ENCODE results near the gene ARNT2. TPM values are rescaled to one million over a fixed set of nuclear protein-coding genes. Genes with fewer than 3 reads are reported as not detected.

ARNT2 gene
- total and polyA plus RNA-seq, 12 donors, result 2.0 to 6.4 (median 3.5) TPM

- Histone ChIP-seq H3K27ac (no peak overlapping the region), H3K4me1 (replicated peaks in 1 of 2) (peaks cover 3 to 24% of the 10 kb centered on the region in 2 donors), H3K9me3 (replicated peaks in 1 of 3) (no peaks in the 10 kb centered on the region), H3K4me3 (no peak overlapping the region), H3K36me3 (replicated peaks in 1 of 2) (no peaks in the 10 kb centered on the region), H3K27me3 (no peaks in the 10 kb centered on the region)
- intact Hi-C loops (cut with DNase I), result no loop called here
- WGBS, 4 donors, result 58 to 83% (median 81%) methylated on average over 2 of the region's 2 CpGs
- DNase-seq, result no peak
- TF ChIP-seq POLR2A (IDR thresholded peaks at IDR 0.05) (no peak), CTCF (IDR thresholded peaks at IDR 0.05) (no peak)
Observed at GRCh38 chr15:80483725-80484161, 79.6 kb downstream of the ARNT2 start.

GRCh38 chr15:80484333-80484864 lies 80.2 kb downstream of the ARNT2 start:
- DNase-seq, result no peak
- no peak overlapping the region for H3K4me3 ChIP-seq
- H3K36me3 ChIP-seq (replicated peaks in 1 of 2), result no peaks in the 10 kb centered on the region
- H3K9me3 ChIP-seq (replicated peaks in 1 of 3), result no peaks in the 10 kb centered on the region
- intact Hi-C loops (cut with DNase I), result no loop called here
- no peaks in the 10 kb centered on the region for H3K27me3 ChIP-seq
- no peak for TF ChIP-seq CTCF (IDR thresholded peaks at IDR 0.05)
- TF ChIP-seq POLR2A (IDR thresholded peaks at IDR 0.05), result no peak
- 74 to 81% (median 79%) methylated on average over 7 of the region's 7 CpGs for WGBS, 4 donors
- peaks cover 10 to 30% of the 10 kb centered on the region in 2 donors for H3K4me1 ChIP-seq (replicated peaks in 1 of 2)
- H3K27ac ChIP-seq, result no peak overlapping the region

- no peak overlapping the region for H3K27ac ChIP-seq
- no peaks in the 10 kb centered on the region for H3K36me3 ChIP-seq (replicated peaks in 1 of 2)
- DNase-seq, result no peak
- H3K4me3 ChIP-seq, result no peak overlapping the region
- no peak for TF ChIP-seq POLR2A (IDR thresholded peaks at IDR 0.05)
- no peak for TF ChIP-seq CTCF (IDR thresholded peaks at IDR 0.05)
- intact Hi-C loops (cut with DNase I), result no loop called here
- no peaks in the 10 kb centered on the region for H3K9me3 ChIP-seq (replicated peaks in 1 of 3)
- H3K27me3 ChIP-seq, result no peaks in the 10 kb centered on the region
- peaks cover 13 to 27% of the 10 kb centered on the region in 2 donors for H3K4me1 ChIP-seq (replicated peaks in 1 of 2)
- WGBS, 4 donors, result 89 to 94% (median 93%) methylated on average over 5 of the region's 5 CpGs
Observed at GRCh38 chr15:80485370-80486164, 81.4 kb downstream of the ARNT2 start.

- DNase-seq, result no peak
- intact Hi-C loops (cut with DNase I), result no loop called here
- TF ChIP-seq POLR2A (IDR thresholded peaks at IDR 0.05), result no peak
- no peak for TF ChIP-seq CTCF (IDR thresholded peaks at IDR 0.05)
- no peak overlapping the region for H3K27ac ChIP-seq
- H3K36me3 ChIP-seq (replicated peaks in 1 of 2), result no peaks in the 10 kb centered on the region
- peaks cover 13 to 19% of the 10 kb centered on the region in 2 donors for H3K4me1 ChIP-seq (replicated peaks in 1 of 2)
- no peaks in the 10 kb centered on the region for H3K27me3 ChIP-seq
- H3K4me3 ChIP-seq, result no peak overlapping the region
- no peaks in the 10 kb centered on the region for H3K9me3 ChIP-seq (replicated peaks in 1 of 3)
- WGBS, 4 donors, result 94 to 96% (median 95%) methylated on average over 4 of the region's 4 CpGs
Observed at GRCh38 chr15:80487839-80488390, 83.7 kb downstream of the ARNT2 start.
